GM12801 (cell line): ENCODE results near the gene SCYGR1.

Experiments used
- CTCF ChIP-seq: IDR thresholded peaks from one replicate; pipeline ENCODE4 v1.5.1; 2011; ENCODE audit warnings: control low read depth; ENCODE audit not compliant: insufficient read length; ENCODE audit errors: extremely low read depth

The SCYGR1 gene

DNA sequence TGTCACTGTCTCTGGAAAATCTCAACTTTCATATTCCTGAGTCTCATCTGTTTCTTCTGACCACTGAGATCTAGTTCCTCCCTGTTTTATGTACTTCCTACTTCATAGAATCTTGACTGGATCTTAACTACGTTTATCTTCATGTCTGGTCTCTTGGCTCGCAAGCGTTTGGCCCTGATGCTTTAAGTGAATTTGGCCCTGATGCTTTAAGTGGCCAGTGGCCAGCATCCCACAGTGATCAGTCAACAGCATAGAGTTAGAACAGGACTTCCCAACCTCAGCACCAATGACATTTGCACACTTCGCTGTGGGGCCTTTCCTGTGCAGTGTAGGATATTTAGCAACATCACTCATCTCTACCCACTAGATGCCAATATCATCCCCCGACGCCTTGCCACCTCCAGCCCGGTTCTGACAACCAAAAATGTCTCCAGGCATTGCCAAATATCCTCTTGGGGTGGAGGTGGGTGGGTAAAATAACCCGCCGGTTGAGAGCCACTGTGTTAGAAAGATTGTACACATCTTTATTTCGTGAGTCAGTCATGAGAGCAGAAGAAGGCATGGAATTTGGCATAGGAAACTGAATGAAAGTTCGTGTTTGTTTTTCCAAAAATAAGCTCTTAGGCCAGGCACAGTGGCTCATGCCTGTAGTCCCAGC, 20.9 kb downstream of the SCYGR1 start:
- TF ChIP-seq CTCF = no peak

- TF ChIP-seq CTCF = no peak
These were observed 21.9 kb downstream of the SCYGR1 start for GRCh38 chr2:227365833-227366232.

DNA sequence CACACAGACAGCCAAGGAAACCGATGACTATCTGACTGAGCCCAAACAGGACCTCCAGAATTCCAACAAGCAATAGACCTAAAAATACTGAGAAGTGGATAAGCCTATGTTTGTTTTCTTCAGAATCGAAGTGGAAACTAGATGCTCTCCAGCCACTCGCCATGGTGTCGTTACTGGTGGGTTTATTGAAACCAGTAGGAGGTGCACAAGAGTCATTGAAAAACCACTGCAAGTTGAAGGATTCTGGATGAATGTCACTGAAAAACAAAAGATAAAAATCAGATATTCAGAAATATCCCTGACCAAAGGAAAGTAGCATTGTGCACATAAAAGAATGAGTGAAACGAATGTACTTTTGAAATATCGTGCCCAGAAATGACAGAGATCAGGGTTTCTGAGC, 24.0 kb downstream of the SCYGR1 start:
- no peak for TF ChIP-seq CTCF

GRCh38 chr2:227360351-227360750, 27.4 kb downstream of the SCYGR1 start:
- no peak for TF ChIP-seq CTCF

GRCh38 chr2:227351639-227352038, 36.1 kb downstream of the SCYGR1 start:
- no peak for TF ChIP-seq CTCF

DNA sequence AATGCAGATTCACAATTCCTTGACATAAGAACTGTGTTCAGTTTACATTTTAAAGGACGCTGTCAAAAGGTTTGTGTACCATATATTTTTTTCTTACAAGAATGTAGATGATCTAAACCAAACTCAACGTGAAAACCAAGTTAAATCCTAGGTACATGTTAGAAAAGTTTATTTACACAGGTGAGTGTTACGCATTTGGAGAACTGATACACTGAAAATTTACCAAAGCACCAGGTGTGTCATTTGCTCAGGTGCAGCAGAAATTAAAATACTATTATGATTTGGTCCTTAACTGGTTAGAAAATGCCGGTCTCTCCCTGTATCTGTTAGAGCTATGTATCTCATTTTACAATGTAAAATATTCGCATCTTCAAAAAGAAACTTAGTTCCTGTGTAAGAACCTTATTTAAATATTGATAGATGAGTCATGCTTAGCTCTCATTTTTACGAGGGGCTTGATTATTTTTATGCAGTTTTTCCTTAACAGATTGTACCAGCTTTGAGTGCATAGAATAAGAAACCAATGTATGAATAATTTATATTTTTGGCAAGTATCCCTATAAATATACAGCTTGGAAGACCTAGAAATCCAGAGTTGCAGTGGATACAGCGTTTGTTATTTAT, 37.6 kb downstream of the SCYGR1 start:
- no peak for TF ChIP-seq CTCF

GRCh38 chr2:227348324-227348723, 39.4 kb downstream of the SCYGR1 start:
- TF ChIP-seq CTCF = no peak
